Measurements from ENCODE around the gene EYS.
"Not testable (repeated sequence)": the region's sequence is repeated elsewhere in the genome, so short reads cannot be mapped to it uniquely, and the experiment has no call there.

The EYS gene

DNA sequence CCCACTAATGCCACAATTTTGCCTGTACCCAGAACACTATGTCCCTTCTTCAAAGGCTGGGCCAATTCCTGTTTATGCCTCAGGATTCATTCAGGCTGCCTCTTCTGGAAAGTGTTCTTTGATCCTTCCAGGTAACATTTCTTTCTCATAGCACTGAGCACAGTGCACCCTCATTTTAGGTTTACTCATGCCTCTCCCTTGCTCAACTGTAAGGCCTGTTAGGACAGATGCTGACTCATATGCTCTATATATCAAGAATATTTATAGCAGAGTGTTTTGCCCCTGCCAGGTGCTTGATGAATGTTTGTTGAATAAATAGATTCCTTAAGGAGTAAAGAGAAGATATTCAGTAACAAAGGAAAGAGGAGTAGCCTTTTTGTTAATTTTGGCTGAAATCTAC lies 1807.5 kb downstream of the EYS start:
- DNase-seq (ENCODE audit: low spot score), result no peak

DNA sequence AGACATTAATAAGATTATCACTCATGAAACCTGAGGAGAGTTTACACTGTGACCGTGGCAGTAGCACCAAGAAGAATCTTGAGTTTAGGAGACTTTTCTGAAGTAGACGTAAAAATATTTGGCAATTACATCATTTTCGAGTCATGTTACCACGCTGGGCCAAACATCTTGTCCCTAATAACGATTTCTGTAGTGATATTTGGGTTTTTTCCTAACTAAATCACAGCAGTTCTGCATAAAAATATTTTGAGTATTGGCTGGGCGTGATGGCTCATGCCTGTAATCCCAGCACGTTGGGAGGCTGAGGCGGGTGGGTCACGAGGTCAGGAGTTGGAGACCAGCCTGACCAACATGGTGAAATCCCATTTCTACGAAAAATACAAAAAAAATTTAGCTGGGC lies 1809.1 kb downstream of the EYS start:
- DNase-seq (ENCODE audit: low spot score), result no peak

DNA sequence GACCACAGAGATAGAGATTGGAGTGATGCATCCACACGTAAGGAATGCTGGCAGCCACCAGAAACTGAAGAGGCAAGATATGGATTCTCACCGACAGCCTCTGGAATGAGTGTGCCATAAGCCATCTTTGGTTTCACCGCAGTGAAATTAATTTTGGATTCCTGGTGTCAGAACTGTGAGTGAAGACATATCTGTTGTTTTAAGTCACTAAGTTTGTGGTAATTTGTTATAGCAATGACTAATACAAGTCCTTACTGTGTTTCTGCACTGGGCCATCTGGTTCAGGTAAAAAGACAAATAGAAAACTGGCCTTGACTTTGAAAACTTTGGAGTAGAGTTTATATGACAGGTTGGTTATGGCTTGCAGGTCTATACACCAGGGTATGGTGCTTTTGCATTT lies 1809.6 kb downstream of the EYS start:
- no peak for DNase-seq (ENCODE audit: low spot score)

DNA sequence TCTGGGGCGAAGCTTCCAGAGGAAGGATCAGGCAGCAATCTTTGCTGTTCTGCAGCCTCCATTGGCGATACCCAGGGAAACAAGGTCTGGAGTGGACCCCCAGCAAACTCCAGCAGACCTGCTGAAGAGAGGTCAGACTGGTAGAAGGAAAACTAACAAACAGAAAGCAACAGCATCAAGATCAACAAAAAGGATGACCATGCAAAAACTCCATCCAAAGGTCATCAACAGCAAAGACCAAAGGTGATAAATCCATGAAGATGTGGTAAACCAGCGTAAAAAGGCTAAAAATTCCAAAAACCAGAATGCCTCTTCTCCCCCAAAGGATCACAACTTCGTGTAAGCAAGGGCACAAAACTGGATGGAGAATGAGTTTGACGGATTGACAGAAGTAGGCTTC lies 1818.6 kb downstream of the EYS start:
- DNase-seq (ENCODE audit: low spot score), result no peak

DNA sequence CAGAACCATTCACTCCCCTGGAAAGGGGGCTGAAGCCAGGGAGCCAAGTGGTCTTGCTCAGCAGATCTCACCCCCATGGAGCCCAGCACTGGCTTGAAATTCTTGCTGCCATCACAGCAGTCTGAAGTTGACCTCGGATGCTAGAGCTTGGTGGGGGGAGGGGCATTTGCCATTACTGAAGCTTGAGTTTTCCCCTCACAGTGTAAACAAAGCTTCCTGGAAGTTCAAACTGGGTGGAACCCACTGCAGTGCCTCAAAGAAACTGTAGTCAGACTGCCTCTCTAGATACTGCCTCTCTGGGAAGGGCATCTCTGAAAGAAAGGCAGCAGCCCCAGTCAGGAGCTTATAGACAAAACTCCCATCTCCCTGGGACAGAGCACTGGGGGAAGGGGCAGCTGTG lies 1819.2 kb downstream of the EYS start:
- DNase-seq (ENCODE audit: low spot score), result not testable (repeated sequence)

DNA sequence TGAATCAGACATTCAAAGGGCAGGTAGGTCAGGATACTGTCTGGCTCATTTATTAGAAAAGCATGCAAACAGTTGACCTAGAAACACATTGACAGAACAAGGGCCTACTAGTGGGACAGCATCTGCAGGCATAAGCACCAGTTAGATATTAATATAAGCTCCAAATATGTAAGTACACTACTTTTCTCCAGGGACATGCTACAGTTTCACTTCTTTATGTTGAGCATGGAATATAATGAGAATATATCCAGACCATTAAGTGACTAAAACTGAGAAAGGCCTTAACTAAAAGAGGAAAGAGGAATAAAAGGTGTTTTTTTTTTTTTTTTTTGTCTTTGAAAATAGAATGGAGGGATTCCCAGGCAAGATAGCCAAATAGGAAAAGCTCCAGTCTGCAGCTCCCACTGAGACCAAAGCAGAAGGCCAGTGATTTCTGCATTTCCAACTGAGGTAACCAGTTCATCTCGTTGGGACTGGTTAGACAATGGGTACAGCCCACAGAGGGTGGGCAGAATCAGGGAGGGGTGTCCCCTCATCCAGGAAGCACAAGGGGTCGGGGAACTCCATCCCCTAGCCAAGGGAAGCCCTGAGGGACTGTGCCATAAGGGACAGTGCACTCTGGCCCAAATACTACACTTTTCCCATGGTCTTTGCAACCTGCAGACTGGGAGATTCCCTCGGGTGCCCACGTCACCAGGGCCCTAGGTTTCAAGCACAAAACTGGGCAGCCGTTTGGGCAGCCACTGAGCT lies 1819.8 kb downstream of the EYS start:
- DNase-seq (ENCODE audit: low spot score), result no peak

DNA sequence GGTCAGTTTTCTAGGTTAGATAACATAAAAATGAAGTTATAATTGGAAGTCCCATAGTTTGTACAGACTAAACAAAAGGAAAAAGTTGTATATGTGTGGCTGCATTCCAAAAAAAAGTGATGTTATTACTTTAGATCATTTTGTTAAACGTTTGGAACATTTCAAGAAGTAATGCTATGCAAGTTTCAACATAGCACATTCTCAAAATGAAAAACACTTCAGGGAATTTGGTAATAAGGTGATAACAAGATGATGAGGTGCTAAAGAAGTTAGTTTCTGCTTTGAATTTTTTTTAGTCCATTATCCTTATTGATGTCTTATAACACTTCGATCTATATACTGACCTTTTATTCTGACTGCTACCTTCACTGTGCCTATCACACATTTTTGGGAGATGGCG lies 1820.7 kb downstream of the EYS start:
- no peak for DNase-seq (ENCODE audit: low spot score)

DNA sequence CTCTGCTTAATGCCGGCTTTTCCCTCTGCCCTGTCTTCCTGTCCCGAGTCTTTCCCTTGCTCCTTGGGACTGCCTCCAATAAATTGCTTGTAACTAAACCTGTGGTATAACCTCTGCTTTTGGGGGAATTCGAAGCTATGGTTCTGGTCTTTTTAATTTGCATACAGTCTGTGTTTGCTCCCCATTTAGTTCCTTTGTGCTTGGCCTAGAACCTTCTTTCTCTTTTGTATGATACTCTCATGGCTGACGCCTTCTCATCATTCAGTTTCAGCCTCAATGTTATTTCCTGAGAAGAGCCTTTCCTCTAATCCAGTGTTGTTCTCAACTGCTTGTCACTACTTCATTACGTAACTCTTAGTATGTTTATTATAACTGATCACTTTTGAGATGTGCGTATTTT lies 1823.4 kb downstream of the EYS start:
- no peak for DNase-seq (ENCODE audit: low spot score)

DNA sequence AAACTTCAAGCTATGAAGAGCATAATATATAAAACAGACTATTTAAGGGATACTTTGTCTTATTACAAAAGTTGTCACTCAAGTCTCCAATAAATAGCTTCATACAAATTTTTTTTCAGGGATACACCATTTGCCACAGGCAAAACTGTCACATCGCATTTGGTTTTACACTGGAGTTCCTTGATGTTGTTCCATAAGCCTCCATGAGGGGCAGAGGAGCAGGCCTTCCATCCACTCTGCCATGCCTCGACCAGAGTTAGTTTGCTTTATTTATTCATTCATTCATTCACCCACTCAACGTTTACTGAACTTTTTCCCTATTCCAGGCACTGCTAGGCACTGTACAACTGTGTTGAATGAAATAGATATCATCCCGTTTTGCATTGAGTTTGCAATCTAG lies 1824.8 kb downstream of the EYS start:
- no peak for DNase-seq (ENCODE audit: low spot score)

DNA sequence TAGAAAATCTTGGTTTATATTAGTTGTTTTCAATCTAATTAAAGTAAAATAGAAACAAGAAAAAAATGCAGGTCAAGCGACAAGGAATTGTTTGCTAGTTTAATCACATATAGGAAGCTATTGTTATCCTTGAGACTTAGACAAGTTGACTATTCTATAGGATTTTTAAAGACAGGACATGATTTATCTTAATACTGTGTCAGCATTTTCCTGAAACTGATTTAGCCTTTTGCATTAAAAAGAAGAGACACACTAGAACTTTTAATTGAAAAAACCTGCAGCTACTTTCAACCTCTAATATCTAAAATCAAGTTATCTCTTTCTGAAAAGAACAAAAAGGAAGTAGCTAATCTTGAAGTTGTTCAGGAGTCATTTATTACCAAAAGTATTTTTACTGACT lies 1825.2 kb downstream of the EYS start:
- no peak for DNase-seq (ENCODE audit: low spot score)

DNA sequence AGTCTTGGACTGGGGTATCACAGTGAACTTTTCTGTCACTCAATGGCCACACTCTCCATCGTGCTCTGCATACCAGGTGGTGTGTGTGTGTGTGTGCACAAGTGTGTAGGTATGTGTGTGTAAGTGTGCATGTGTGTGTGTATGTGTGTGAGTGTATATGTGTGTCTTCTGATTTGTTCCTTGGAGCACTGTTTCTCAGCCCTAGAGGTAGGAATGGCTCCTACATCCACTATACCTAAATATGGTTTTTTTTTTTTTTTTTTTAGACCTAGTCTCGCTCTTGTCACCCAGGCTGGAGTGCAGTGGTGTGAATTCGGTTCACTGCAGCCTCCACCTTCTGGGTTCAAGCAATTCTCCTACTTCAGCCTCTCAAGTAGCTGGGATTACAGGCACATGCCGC lies 1834.8 kb downstream of the EYS start:
- no peak for DNase-seq (ENCODE audit: low spot score)

DNA sequence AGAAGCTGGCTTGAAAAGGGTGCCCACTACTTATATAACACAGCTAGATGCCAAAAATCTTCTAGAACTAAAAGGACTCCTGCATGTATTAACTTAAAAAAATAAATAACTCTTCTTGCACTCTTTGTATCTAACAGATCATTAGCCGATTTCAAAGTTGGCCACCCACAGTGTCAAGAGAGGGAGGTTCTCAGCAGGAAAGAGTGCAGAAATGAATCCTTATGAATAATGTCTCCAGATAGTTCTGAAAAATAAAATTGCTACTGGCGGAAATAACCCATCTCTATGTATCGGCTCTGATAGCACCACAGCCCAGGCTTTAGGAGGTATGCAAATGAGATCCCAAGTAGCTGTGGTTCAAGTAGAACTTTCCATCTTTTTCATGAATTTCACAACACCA lies 1838.7 kb downstream of the EYS start:
- no peak for DNase-seq (ENCODE audit: low spot score)

DNA sequence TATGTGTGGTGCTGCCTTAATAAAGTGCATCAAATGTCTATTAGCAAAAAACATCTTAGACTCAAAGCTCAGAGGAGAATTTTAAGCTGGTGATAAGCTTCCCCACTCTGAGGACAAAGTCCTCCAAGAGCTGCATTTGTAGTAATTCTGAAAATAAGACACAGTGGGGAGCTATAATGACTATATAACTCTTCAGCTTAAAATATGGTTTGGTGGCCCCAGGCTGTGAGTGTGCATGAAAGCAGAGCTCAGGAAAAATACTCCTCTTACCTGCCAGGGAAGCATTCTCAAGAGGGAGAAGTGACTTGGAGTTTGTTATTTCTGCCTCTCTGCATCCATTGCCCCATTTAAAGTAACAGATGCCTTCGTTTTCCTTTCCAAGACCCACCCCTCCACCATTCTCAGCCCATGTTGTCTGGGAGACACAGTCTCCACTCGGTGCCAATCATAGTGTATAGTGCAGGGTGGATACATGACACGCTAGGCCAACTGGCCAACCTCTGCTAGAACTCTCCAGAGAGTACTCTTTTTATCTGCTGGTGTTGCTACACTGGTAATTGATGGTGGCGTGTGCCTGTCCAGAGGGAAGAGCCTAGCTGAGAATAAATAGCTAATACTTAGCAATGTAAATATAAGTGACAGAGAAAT lies 1842.2 kb downstream of the EYS start:
- no peak for DNase-seq (ENCODE audit: low spot score)

DNA sequence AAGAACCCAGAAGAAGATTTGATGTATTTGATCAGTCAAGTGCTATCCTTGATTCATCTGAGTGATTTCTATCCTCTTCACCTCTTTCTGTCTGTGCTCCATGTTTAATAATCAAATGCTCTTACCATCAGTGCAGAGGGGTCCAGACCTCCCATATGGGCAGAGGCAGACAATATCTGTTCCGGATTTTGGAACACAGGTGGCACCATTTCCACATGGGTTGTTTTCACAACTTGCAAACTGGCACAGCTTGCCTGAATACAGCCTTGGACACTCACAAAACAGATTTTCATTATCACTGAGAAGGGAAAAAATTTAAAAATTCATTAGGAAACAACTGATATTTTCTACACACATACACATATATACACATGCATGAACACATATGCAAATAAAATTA lies 1843.0 kb downstream of the EYS start:
- no peak for DNase-seq (ENCODE audit: low spot score)

DNA sequence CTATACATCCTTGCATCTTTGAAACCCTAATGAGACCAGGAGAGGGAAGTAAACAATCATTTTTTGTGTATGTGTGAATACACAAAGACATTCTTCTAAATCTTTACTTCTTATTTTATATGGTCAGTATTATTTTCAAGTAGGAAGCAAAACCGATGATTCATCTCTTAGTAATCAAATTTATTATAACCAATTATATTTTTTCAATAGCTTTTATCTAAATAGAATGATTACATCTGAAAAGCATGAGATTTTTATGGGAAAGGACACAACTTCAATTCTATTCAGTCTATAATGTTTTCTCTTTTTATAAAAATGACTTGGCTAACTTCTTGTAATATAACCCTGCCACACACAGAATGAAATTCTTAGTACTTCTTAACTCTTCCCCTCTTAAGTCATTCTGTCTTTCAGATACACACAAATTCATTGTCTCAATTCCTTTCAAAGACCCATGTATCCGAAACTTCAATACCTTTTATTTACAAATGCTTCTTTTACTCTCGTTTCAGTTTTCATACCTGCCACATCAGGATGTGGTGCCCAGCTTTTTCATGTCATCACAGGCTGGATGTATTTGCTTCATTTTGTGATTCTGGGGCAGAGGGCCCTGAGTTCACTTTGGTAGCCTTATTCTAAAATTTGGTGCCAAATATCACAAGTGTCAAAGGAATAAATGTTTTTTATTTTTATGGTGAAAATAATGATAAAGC lies 1844.4 kb downstream of the EYS start:
- no peak for DNase-seq (ENCODE audit: low spot score)

DNA sequence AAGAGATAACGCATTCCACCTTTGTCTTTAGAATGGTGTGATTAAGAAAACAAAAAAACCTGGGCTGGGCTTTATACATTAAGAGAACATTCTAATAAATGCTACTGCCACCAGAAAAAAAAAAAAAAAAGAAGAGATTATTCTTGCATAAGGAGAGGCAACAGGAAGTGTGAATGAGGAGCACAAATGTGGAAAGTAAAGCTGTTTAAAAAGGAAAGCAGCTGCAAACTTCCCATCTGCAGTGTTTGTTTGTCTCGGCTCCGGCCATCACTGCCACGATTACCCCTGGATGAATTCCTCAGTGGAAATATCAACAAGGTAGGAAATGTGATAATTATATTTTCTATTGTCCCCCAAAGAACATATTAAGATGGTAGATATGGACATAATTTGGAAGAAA lies 1847.5 kb downstream of the EYS start:
- DNase-seq (ENCODE audit: low spot score), result no peak

DNA sequence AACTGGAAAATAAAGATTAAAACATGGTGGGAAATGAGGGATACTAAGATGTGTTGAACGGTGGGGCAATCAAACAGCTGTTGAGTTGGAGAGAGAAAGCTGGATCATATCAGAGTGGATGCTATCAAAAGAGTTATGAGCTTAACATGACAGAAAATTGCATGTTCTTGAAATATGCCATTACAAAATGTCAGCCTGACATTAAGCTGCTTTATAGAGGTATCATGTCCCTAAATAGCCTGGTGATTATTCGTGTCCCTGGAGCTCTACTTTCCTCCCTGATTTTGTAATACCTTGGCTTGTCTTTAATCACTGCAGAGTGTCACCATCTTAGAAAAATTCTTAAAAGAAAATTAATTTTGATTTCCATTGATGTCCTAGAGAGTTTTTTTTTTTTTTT lies 1848.3 kb downstream of the EYS start:
- no peak for DNase-seq (ENCODE audit: low spot score)

DNA sequence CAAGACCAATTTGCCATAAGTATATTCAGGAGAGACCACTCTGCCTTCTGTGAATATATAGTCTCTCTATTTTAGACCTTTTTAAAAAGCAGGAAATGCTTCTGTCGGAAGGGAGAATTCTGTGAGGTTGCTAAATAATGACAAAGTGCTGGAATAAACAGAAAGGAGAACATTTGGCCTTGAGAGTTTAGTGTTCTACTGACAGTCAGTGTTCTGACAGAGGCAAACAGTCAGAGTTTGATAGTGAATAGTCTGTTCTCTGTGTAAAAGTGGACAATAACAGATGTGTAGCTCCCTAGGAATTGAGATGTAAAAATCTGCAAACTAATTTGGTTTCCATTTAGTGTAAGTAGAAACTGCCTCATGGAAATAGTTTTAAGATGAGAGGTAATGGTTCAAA lies 1850.8 kb downstream of the EYS start:
- DNase-seq (ENCODE audit: low spot score), result no peak

DNA sequence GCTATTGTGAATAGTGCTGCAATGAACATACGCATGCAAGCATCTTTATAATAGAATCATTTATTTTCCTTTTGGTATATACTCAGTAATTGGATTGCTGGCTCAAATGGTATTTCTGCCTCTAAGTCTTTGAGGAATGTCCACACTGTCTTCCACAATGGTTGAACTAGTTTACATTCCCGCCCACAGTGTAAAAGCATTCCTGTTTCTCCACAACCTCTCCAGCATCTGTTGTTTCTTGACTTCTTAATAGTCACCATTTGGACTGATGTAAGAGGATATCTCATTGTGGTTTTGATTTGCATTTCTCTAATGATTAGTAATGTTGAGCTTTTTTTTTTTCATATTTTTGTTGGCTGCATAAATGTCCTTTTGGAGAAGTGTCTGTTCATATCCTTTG lies 1862.7 kb downstream of the EYS start:
- DNase-seq (ENCODE audit: low spot score), result no peak

DNA sequence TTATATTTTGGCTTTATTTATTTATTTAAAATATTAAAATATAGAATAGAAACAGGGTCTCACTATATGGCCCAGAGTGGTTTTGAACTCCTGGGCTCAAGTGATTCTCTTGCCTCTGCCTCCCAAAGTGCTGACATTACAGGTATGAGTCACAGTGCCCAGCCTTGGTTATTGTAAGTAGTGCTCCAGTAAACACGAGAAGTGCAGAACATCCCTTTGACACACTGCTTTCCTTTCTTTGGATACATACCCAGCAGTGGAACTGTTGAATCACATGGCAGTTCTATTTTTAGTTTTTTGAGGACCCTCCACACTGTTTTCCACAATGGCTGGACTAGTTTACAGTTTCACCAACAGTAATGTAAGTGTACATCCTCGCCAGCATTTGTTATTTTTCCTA lies 1867.5 kb downstream of the EYS start:
- DNase-seq (ENCODE audit: low spot score), result no peak

DNA sequence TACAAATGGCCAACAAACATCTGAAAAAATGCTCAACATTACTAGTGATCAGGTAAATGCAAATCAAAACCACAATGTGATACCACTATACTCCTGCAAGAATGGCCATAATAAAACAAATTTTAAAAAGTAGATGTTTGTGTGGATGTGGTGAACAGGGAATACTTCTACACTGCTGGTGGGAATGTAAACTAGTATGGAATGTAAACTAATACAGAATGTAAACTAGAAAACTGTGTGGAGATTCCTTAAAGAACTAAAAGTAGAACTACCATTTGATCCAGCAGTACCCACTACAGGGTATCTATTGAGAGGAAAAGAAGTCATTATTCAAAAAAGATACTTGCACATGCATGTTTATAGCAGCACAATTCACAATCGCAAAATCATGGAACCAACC lies 1878.3 kb downstream of the EYS start:
- not testable (repeated sequence) for DNase-seq (ENCODE audit: low spot score)

DNA sequence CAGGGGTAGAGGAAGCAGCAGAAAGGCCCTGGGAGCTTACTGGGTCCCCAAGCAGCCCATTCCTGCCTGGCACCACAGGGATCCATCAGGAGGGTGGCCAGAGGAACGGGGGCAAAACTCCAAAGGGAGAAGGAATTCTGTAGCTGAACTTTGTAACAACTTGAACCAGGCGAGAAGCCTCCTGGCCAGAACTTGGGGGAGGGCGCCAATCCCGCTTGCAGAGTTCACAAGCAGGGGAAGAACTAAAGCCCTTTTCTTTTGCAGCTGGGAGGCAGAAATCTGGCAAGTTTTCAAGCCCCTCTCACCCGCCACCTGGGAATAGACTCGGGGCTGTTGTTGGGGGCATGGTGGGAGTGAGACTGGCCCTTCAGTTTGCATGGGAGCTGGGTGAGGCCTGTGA lies 1882.3 kb downstream of the EYS start:
- no peak for DNase-seq (ENCODE audit: low spot score)

DNA sequence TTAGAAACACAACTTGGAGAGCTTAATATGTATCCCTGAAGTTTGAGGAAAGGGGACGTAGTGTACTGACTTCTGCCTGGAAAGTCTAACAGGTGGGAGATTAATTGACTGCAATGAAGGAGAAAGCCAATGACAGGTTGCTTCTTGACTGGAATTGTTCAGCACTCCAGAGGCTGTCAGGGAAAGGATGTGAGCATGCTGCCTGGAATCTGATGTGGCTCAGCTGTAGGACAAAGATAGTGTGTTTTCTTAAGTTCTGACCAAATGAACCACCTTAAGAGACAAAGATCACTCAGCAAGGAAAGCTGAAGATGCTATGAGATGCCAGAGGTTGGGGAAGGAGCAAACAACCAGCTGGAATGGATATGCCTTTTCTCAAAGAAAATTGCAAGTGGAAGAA lies 1885.6 kb downstream of the EYS start:
- no peak for DNase-seq (ENCODE audit: low spot score)

DNA sequence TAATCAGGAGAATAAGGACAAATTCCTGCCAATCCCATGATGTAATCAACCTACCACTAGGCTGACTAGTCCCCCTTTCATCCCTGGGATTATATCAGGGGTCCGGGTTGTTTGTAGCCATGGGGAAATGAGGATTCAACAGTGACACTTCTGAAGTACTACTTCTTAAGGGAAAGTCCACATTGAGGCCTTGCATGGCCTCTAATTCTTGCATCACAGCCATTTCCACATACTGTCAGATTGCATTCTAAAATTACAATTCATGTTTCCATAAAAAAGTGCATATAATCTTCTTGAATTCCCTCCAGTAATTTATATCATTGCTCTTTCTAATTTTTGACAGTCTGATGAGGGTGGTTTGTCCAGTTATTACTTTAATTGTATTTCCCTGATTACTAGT lies 1887.2 kb downstream of the EYS start:
- no peak for DNase-seq (ENCODE audit: low spot score)
